Choroid plexus epithelial cell (primary cell): ENCODE results near the gene DBX1.

ENCODE experiments used
- DNase-seq: peaks from one replicate; pipeline ENCODE4 v3.0.0-alpha.2; 2010; ENCODE audit warnings: low read depth
- H3K4me3 ChIP-seq: 2 replicates; pipeline ENCODE4 v1.5.1; 2011; ENCODE audit warnings: low read depth, mild to moderate bottlenecking, control low read depth, low read length, moderate library complexity
- TF ChIP-seq, protein P1 (sequence below): conservative IDR thresholded peaks from 2 replicates; pipeline ENCODE4 v1.5.1; 2011; ENCODE audit warnings: low read depth, mild to moderate bottlenecking, control low read depth, inconsistent platforms, low read length, moderate library complexity

The DBX1 gene, protein sequence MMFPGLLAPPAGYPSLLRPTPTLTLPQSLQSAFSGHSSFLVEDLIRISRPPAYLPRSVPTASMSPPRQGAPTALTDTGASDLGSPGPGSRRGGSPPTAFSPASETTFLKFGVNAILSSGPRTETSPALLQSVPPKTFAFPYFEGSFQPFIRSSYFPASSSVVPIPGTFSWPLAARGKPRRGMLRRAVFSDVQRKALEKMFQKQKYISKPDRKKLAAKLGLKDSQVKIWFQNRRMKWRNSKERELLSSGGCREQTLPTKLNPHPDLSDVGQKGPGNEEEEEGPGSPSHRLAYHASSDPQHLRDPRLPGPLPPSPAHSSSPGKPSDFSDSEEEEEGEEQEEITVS

GRCh38 chr11:20160425-20161229 lies at the start of gene DBX1:
TSS of gene DBX1 (minus strand) at chr11:20160475. CDS start at chr11:20160324, 151 bp downstream.
- TF ChIP-seq, protein P1, sequence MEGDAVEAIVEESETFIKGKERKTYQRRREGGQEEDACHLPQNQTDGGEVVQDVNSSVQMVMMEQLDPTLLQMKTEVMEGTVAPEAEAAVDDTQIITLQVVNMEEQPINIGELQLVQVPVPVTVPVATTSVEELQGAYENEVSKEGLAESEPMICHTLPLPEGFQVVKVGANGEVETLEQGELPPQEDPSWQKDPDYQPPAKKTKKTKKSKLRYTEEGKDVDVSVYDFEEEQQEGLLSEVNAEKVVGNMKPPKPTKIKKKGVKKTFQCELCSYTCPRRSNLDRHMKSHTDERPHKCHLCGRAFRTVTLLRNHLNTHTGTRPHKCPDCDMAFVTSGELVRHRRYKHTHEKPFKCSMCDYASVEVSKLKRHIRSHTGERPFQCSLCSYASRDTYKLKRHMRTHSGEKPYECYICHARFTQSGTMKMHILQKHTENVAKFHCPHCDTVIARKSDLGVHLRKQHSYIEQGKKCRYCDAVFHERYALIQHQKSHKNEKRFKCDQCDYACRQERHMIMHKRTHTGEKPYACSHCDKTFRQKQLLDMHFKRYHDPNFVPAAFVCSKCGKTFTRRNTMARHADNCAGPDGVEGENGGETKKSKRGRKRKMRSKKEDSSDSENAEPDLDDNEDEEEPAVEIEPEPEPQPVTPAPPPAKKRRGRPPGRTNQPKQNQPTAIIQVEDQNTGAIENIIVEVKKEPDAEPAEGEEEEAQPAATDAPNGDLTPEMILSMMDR: no peak
- DNase-seq: no peak
- no peak within 1 kb of the TSS for H3K4me3 ChIP-seq

GRCh38 chr11:20208622-20209111 lies 48.4 kb upstream of the DBX1 start:
- TF ChIP-seq, protein P1: no peak
- DNase-seq: no peak
- H3K4me3 ChIP-seq: no peak overlapping the region

DNA sequence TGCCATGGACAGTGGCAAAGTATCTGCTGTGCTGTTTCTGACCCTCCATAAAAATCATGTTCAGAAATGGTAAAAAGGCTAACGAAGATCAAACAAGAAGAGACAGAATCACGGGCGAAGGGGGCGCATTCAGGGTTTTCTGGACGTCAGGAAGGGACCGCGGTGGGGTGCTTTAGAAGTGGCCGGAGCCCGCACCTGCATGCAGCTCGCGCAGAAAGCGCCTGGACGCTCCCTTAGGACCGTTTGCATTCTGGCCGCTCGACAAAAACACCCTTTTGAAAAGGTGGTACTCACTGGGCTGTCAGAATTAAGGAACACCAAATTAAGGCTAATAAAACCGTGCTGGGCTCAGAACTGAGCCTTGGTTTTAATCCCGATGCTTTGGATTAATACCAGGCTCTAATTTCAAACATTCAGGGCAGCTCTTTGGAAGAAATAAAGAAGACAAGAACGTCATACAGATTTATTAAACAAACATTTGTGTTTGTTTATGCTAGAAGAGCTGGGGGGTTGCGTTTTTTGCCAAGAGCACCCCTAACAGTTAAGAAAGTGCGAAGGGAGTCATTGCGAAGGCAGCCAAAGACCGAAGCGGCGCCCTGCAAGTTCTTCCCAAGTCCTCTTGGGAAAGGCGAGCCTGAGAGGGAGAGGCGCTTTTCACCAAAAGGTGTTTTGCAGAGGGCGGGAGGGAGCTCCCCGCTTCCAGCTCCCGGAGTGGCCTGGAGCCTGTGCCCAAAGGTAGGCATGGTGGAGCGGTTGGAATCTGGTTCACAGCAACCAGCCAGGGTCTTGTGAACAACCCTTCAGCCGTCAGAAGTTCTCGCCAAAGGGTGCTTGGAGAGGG lies 47.7 kb upstream of the DBX1 start:
- TF ChIP-seq, protein P1: no peak
- no peak for DNase-seq
- H3K4me3 ChIP-seq: no peak overlapping the region

DNA sequence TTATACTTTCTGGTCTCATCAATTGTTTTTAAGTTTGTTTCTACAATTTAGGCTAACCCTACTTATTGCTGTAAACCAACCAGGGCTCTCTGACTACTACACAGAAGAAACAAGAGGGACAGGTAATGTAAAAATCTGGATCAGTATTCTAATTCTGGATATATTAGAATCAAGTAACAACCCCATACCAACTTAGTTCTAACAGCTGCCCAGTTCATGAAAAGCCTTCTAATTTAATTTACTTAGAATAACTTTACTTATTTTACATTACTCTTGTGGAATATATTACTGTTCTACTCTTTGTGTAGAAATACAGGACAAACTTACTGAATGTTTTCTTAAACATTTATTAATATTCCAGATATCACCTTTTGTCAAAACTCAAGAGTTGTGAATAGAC lies 45.5 kb upstream of the DBX1 start:
- no peak for DNase-seq
- TF ChIP-seq, protein P1: no peak
- H3K4me3 ChIP-seq: no peak overlapping the region

- no peak overlapping the region for H3K4me3 ChIP-seq
- TF ChIP-seq, protein P1: no peak
- no peak for DNase-seq
Measured at GRCh38 chr11:20204681-20205080, 44.4 kb upstream of the DBX1 start.

- DNase-seq: no peak
- H3K4me3 ChIP-seq: no peak overlapping the region
- TF ChIP-seq, protein P1: no peak
Measured at GRCh38 chr11:20203831-20204230, 43.6 kb upstream of the DBX1 start.
